NCI-H2107 treated with DMSO at 0.1 percent for 48 hours (cell line): ENCODE data around the gene FAM25G.
"Not testable (repeated sequence)": the region's sequence is repeated elsewhere in the genome, so short reads cannot be mapped to it uniquely, and the experiment has no call there.

Experiments
- DNase-seq: peaks from one replicate; lab custom pipeline; 2025; ENCODE audit not compliant: unreplicated experiment; lab: John Stamatoyannopoulos, UW

FAM25G gene

GRCh38 chr10:47465216-47465917, 26.1 kb downstream of the FAM25G start:
- DNase-seq = not testable (repeated sequence)

DNA sequence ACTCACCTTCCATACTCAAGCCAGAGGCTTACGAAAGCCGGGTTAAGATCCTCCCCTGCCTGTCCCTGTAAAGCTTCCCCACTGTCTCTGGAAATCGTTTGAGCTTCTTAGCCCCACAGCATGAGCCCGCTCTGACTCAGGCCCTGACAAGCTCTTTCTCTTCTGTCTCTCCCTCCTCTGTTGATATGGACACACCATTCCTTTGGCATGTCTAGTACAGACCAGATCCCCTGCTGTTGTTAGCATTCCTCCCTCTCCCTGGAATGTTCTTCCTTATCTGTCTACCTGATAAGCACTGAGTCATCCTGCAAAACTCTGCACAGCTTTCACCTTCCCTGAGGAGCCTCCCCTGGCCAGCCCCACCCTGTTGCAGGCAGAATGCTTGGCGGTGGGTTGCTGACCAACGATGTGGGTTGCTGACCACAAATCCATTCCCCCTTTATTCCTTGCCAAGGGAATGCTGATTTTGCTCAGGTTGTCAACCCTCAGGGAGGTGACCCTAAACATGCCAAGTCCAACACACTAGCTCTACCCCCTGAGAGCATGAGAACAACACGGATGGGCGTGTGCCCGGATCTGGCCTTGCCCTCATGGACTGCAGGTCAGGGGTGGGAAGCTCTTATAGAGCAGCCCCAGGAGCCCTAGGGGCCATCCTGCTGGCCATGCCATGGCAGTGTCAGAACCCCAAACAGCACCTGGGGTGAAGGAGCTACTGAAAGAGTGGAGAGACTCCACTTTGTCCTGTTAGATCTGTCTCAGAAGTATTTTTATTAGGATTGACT, 28.7 kb downstream of the FAM25G start:
- not testable (repeated sequence) for DNase-seq

GRCh38 chr10:47461261-47461687, 30.2 kb downstream of the FAM25G start:
- peak; percentile 7 for DNase-seq

GRCh38 chr10:47458466-47459154, 32.9 kb downstream of the FAM25G start:
- no peak for DNase-seq

DNA sequence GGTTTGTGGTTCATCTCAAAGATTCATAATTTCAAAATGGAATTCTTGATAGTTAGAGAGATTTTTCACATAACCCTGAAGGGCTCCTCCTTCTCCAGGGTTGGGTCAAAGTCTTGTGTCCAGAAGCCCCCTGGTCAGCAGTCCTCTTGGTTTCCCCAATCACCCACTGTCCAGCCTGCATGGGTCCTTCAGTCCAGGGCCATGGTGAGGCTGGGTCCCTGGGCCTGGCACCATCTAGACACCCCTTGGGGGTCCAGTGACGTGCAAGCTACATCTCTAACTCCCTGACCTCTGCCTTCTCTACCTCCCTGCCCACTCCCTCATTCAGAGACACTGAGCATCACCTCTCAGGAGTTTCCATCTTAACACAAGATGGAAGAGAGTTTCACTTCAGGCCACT, 33.7 kb downstream of the FAM25G start:
- DNase-seq = no peak

- no peak for DNase-seq
Observed at GRCh38 chr10:47457528-47457820, 34.0 kb downstream of the FAM25G start.

- DNase-seq = no peak
Observed at GRCh38 chr10:47456794-47457527, 34.5 kb downstream of the FAM25G start.

GRCh38 chr10:47456079-47456785, 35.3 kb downstream of the FAM25G start:
- no peak for DNase-seq

DNA sequence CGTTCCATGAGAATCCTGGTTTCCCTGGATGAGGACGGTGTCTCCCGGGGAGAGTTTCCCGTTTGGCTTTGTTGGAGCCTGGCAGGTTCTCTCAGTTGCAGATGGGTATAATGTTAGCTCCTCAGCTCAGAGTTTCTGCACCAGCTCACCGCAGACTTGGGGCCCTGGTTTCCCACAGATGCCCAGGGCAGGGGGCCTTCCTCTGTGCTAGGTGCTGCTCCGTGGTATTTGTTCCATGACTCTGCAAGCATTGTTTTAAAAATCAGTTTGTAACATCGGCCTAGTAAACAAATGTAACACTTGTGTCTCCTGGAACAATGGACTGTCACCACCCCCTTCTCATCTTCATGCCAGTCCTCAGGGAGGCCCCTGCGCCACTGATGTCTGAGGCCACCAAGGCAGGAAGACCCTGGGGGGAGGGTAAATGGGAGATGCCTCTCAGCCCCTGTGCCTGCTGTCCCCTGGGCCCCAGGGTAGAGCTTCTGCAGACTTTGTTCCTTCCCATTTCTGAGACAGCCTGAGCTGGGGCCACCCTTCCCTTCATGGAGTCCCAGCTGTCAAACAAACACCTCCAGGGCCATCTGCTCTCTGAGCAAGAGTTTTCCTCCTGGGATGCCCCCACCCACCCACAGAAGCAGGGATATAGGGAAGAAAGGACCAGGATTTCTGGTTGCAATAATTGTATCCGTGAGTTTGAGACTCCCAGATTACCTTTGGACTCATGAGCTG, 36.0 kb downstream of the FAM25G start:
- DNase-seq = not testable (repeated sequence)

DNA sequence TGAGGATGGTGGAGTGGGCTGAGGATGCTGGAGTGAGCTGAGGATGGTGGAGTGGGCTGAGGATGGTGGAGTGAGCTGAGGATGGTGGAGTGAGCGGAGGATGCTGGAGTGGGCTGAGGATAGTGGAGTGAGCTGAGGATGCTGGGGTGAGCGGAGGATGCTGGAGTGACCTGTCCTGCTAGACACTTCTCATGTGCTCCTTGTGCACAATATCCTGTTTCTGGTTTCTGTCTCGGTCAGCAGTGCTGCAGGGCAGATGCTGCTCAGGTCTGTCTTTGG, 36.8 kb downstream of the FAM25G start:
- DNase-seq = no peak

DNA sequence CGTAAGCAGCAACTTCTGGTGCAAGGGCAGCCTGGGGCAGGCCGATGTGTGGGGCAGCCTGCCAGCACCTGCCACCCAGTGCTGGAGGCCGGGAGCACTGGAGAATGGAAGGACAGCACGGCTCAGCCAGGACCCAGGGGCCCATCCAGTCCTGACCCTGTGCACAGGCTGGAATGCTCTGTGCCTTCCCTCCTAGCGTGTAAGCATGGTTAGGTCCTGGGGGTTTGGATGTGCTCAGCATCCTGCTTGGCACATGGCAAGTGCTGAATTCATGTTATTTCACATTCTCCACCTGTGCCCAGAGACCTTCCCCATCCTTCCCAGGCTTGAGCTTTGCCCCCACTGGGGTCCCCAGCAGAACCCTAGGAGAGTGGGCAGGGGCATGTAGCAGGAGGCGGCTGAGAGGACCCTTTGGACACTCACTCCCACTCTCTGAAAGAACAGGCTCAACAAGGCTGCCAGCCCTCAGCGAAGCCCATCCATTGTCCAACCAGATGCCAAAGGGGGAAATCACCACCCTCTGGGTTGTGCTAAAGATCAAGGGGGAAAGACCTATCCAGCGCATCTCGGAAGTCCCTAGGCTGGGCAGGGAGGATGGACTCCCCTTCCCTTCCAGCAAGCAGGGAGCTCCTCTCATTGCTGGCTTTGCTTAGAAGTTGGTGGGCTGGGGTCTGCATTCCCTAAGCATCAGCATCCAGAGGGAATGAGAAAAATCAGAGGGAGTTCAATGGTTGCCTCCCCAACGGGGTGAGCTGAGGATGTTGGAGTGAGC, 37.3 kb downstream of the FAM25G start:
- DNase-seq = no peak

DNA sequence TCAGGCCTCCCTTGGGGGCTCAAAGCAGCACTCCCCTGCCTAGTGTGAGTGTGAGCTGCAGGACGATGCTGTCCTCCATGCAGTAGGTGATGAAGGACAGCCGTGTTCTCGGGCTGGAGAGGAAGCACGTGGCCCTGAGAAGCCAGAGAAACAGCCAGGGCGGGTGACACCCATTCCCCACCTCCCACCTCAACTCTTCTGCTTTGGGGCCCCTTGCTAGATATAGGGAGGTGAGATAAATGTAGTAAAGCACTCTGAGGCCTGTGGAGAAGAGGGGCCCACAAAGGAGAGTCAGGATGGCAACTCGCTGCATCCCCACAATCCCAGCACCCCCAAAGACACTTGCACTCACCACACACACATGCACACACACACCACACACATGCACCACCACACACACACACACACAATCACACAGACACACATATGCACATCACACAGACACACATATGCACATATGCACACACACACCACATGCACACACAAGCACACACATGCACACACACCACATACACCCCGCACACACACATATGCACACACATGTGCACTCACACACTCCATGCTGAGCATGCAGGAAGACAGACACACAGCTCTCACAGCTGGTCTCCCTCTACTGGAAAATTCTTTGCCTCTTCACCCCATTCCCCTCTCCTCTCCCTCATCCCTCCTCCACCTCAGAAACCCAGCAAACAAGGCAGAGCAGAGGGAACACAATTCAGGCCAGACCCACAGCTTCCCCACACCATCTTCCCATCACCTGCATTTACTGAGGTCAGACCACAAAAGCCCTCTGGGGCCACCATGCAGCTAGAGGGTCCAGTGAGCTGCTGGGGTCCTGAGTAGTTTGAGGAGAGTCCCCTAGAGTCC, 38.1 kb downstream of the FAM25G start:
- no peak for DNase-seq

DNA sequence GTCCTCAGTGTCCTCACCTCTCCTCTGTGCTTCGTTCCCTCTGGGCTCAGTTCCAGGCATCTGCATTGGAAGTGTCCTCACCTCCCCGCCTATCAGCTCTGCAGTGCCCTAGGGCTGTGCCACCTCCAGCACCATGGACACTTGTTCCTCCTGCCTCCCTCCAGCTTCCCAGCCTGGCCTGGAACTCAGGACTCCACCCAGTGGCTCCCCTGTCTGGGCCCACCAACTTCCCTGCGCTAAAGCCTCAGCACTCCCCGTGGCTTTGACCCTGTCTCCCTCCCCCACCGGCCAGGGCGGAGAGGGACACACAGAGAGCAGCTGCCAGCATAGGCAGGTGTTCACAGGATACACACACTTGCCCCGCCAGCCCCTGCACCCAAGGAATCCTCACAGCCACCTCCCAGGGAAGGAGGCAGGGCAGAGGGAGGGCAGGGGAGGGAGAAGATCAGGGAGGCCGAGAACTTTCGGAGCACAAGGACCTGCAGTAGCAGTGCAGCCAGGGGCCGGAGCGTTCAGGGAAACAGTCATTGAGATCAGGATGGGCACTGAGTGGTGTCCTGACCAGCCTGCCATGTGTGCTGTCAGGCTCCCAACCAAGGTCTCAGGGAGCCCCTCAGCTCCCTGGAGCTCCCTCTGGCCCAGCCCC, 38.9 kb downstream of the FAM25G start:
- DNase-seq = no peak

- no peak for DNase-seq
Observed at GRCh38 chr10:47451998-47452494, 39.5 kb downstream of the FAM25G start.

- DNase-seq = no peak
Observed at GRCh38 chr10:47451273-47451997, 40.1 kb downstream of the FAM25G start.

DNA sequence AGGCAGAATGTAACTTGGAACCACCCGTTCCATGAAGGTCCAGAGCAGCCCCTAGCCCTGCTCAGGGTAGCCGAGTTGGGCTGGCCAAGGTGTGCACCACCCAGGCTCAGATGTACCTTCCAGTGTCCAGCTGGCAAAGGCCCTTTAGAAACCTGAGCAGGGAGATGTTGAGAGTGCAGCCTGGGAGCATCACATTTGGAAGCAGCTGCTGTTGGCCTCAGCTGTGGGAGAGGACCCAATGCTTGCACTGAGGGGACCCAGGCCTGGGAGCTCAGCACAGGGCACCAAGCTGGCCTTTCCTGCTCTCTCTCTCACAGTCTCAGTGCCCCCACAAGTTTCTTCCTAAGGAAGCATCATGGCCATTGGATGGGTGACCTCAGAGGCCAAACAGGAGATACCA, 41.1 kb downstream of the FAM25G start:
- no peak for DNase-seq

DNA sequence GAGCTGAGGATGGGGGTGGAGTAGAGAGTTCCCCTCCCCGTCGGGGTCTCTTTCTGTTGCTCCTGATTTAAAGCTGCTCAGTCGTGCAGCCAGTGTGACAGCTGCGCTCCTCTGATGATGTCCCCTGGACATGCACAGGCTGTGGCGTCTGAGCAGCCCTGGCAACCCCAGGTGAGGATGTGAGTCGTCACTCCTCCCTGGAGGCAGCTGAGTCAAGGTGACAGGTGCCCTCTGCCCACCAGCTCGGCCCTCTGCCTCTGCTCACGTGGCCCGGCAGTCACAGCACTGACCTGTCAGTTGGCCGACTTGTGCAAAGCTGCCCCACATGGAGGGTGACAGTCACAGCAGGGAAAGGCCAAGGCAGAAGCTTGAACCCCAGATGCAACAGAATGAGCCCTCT, 41.5 kb downstream of the FAM25G start:
- DNase-seq = no peak
